IPS DF 4.7 (cell line): ENCODE measurements around the gene TALDO1.

ENCODE experiments used
- DNase-seq: peaks from one replicate; pipeline ENCODE4 v3.0.0-alpha.2; 2013; ENCODE audit warnings: low spot score; ENCODE audit errors: extremely low read depth

TALDO1 gene

GRCh38 chr11:787084-787675 is 39.9 kb downstream of the TALDO1 start:
- no peak for DNase-seq

GRCh38 chr11:788009-788640 is 40.9 kb downstream of the TALDO1 start:
- DNase-seq, result no peak

GRCh38 chr11:788953-789940 is 42.0 kb downstream of the TALDO1 start:
- no peak for DNase-seq

GRCh38 chr11:789943-790342 is 42.7 kb downstream of the TALDO1 start, which contains the start of gene CEND1:
Gene CEND1 (minus strand): TSS chr11:790090. CDS start chr11:788576, 1,514 bp downstream.
- DNase-seq, result no peak

GRCh38 chr11:790721-791564 is 43.7 kb downstream of the TALDO1 start:
- DNase-seq, result no peak

- DNase-seq, result no peak
These were observed 44.6 kb downstream of the TALDO1 start for GRCh38 chr11:791658-792534.

GRCh38 chr11:792535-792821 is 45.2 kb downstream of the TALDO1 start:
- no peak for DNase-seq

- DNase-seq, result no peak
These were observed 45.6 kb downstream of the TALDO1 start for GRCh38 chr11:792873-793272.

GRCh38 chr11:793556-793955 is 46.3 kb downstream of the TALDO1 start:
- DNase-seq, result no peak

GRCh38 chr11:794013-794765 is 46.9 kb downstream of the TALDO1 start:
- DNase-seq, result no peak

- no peak for DNase-seq
These were observed 47.7 kb downstream of the TALDO1 start for GRCh38 chr11:794766-795633.

- DNase-seq, result no peak
These were observed 48.6 kb downstream of the TALDO1 start for GRCh38 chr11:795634-796564.

GRCh38 chr11:796565-797295 is 49.5 kb downstream of the TALDO1 start:
- no peak for DNase-seq

- DNase-seq, result no peak
These were observed 50.2 kb downstream of the TALDO1 start for GRCh38 chr11:797296-798092.

GRCh38 chr11:798093-798713 is 50.9 kb downstream of the TALDO1 start, which contains the start of gene SLC25A22:
Gene SLC25A22 (minus strand): TSS chr11:798281. CDS start chr11:795006, 3,275 bp downstream.
- DNase-seq, result no peak
